Endothelial cell of umbilical vein (primary cell): ENCODE measurements around the gene KHNYN. TPM values are rescaled to one million over a fixed set of nuclear protein-coding genes. Genes with fewer than 3 reads are reported as not detected.

Experiments
- BruUV-seq: library from RNA; stranded (reverse); fragments of 400-500 nt; replicated peaks from 2 replicates; lab custom pipeline; 2021; lab: Mats Ljungman, UMichigan
- CTCF ChIA-PET: fragments of 300-600, 350-600 bp; sonication (Branson Sonifier 250); formaldehyde crosslinking; loops from one replicate; lab custom pipeline; 2021; ENCODE audit warnings: antibody characterized with exemption, inconsistent platforms; lab: Charles Lee
- POLR2A ChIA-PET: fragments of 300-600, 350-600 bp; sonication (Branson Sonifier 250); formaldehyde crosslinking; loops from one replicate; lab custom pipeline; 2021; ENCODE audit warnings: antibody characterized with exemption, inconsistent platforms; lab: Charles Lee
- DNase-seq: peaks from one replicate; pipeline ENCODE4 v3.0.0-alpha.2; 2011; ENCODE audit warnings: low read depth, low spot score
- FAIRE-seq: peaks from 2 replicates; lab custom pipeline; 2011; peaks lifted over from hg19 to GRCh38; lab: Jason Lieb, UNC
- H2AFZ ChIP-seq: 2 replicates; pipeline ENCODE4 v1.6.0; 2012; ENCODE audit warnings: low read depth, low read length, control low read depth, inconsistent platforms
- H3K27ac ChIP-seq: 2 replicates; pipeline ENCODE4 v1.5.1; 2011; ENCODE audit warnings: low read depth, mild to moderate bottlenecking, control low read depth, low read length, moderate library complexity; ENCODE audit not compliant: insufficient read depth
- H3K27me3 ChIP-seq, 2 experiments: 2 replicates each; pipeline versions ENCODE4 v1.6.0 to v1.6.1; 2011; ENCODE audit warnings: low read length in 2 of 2, mixed read lengths in 1 of 2; ENCODE audit not compliant: control insufficient read depth in 2 of 2, insufficient read depth in 2 of 2
- H3K36me3 ChIP-seq, 2 experiments: 2 replicates in 1 of 2; 3 replicates in 1 of 2; pipeline ENCODE4 v1.5.1; 2011; ENCODE audit warnings: low read length in 2 of 2, mild to moderate bottlenecking in 1 of 2, moderate library complexity in 1 of 2; ENCODE audit not compliant: control insufficient read depth in 2 of 2, insufficient read depth in 2 of 2; ENCODE audit errors: extremely low read depth in 1 of 2
- H3K4me1 ChIP-seq: 3 replicates; pipeline ENCODE4 v1.5.1; 2011; ENCODE audit warnings: mild to moderate bottlenecking, low read length; ENCODE audit not compliant: control insufficient read depth, insufficient read depth; ENCODE audit errors: extremely low read depth
- H3K4me2 ChIP-seq: 2 replicates; pipeline ENCODE4 v1.6.1; 2011; ENCODE audit warnings: low read length, control low read depth, mixed read lengths; ENCODE audit not compliant: insufficient read depth
- H3K4me3 ChIP-seq, 3 experiments: fragments of 200-600 bp in 1 of 3; sonication (generic), shearing (Covaris generic) in 1 of 3; replicated peaks in 1 of 3; 2 replicates each; pipeline ENCODE4 v1.5.1; 2011 to 2016; ENCODE audit warnings: control low read depth in 3 of 3, low read length in 3 of 3, mild to moderate bottlenecking in 2 of 3, inconsistent platforms in 1 of 3, low read depth in 1 of 3, moderate library complexity in 1 of 3; ENCODE audit not compliant: insufficient read depth in 1 of 3
- H3K79me2 ChIP-seq: 2 replicates; pipeline ENCODE4 v1.6.0; 2012; ENCODE audit warnings: low read length, inconsistent platforms; ENCODE audit not compliant: control insufficient read depth, insufficient read depth
- H3K9ac ChIP-seq: replicated peaks from 2 replicates; pipeline ENCODE3; 2011; ENCODE audit warnings: low read length, control low read depth; ENCODE audit not compliant: insufficient read depth; ENCODE audit errors: extremely low read depth
- H3K9me1 ChIP-seq: replicated peaks from 3 replicates; pipeline ENCODE4 v1.6.0; 2011; ENCODE audit warnings: mild to moderate bottlenecking, low read length; ENCODE audit not compliant: control insufficient read depth, insufficient read depth; ENCODE audit errors: extremely low read depth
- H3K9me3 ChIP-seq: replicated peaks from 2 replicates; pipeline ENCODE4 v1.5.1; 2012; ENCODE audit warnings: low read length, inconsistent platforms; ENCODE audit not compliant: control insufficient read depth, insufficient read depth
- H4K20me1 ChIP-seq: replicated peaks from 2 replicates; pipeline ENCODE3; 2011; ENCODE audit warnings: mild to moderate bottlenecking, low read length; ENCODE audit not compliant: control insufficient read depth, insufficient read depth; ENCODE audit errors: extremely low read depth
- CTCF ChIP-seq, 2 donors: IDR thresholded peaks; 1 replicate in 1 of 2; 2 replicates in 1 of 2; pipeline ENCODE4 v1.5.1; 2011; ENCODE audit warnings: low read length in 2 of 2, mild to moderate bottlenecking in 2 of 2, moderate library complexity in 2 of 2, control low read depth in 1 of 2, inconsistent platforms in 1 of 2, low read depth in 1 of 2; ENCODE audit not compliant: insufficient read depth in 1 of 2; ENCODE audit errors: extremely low read depth in 1 of 2
- EZH2 ChIP-seq: IDR thresholded peaks from 2 replicates; pipeline ENCODE4 v1.6.1; 2012; ENCODE audit warnings: borderline replicate concordance, low read depth, mild to moderate bottlenecking, moderate library complexity, low read length, inconsistent platforms; ENCODE audit not compliant: severe bottlenecking
- FOS ChIP-seq: IDR thresholded peaks from 2 replicates; pipeline ENCODE4 v1.6.1; 2011; ENCODE audit warnings: mild to moderate bottlenecking, low read length, moderate library complexity, borderline replicate concordance; ENCODE audit not compliant: insufficient read depth
- GATA2 ChIP-seq: IDR thresholded peaks from 2 replicates; pipeline ENCODE4 v1.7.0; 2011; ENCODE audit warnings: low read depth, mild to moderate bottlenecking, moderate library complexity, mixed read lengths, low read length; ENCODE audit not compliant: insufficient read length, insufficient read depth
- JUN ChIP-seq: IDR thresholded peaks from 2 replicates; pipeline ENCODE4 v1.6.1; 2011; ENCODE audit warnings: borderline replicate concordance, low read depth; ENCODE audit not compliant: insufficient read length, insufficient read depth
- MYC ChIP-seq: IDR thresholded peaks from one replicate; pipeline ENCODE4 v1.6.1; 2011; ENCODE audit warnings: mild to moderate bottlenecking, low read depth, low read length
- POLR2A ChIP-seq: IDR thresholded peaks from 2 replicates; pipeline ENCODE4 v1.6.1; 2012; ENCODE audit warnings: low read depth, mild to moderate bottlenecking, control low read depth, low read length
- POLR2AphosphoS5 ChIP-seq: IDR thresholded peaks from 2 replicates; pipeline ENCODE4 v1.6.1; 2012; ENCODE audit warnings: low read depth, mild to moderate bottlenecking, control low read depth, low read length, moderate library complexity; ENCODE audit not compliant: insufficient read depth
- dilution Hi-C: fragments of 300-500 bp; cut with MboI; formaldehyde crosslinking; loops from one replicate; pipeline ENCODE4 v1.15.0; 2019; ENCODE audit warnings: low sequenced_read_pairs; ENCODE audit not compliant: extremely low pct_ligation_motif_present
- intact Hi-C: fragments of 100-400 bp; cut with micrococcal nuclease; formaldehyde crosslinking; loops from one replicate; pipeline ENCODE4 v1.10.0; 2022
- polyA plus RNA-seq, 4 experiments: library from polyadenylated mRNA; depleted of rRNA in 3 of 4; stranded (reverse) in 3 of 4; unstranded in 1 of 4; fragments of >200 nt; gene quantifications; 2 replicates each; pipeline versions ENCODE4 v1.2.1 to v1.2.3, GENCODE V29; 2011 to 2012; ENCODE audit warnings: missing spikeins in 1 of 4
- total RNA-seq: library from RNA; stranded (reverse); gene quantifications from 2 replicates; pipeline ENCODE4 v1.2.3, GENCODE V29; 2021
- TF ChIP-seq, protein P1 (sequence below): IDR thresholded peaks from 2 replicates; pipeline ENCODE4 v1.6.1; 2011; ENCODE audit not compliant: insufficient read depth, insufficient read length

Gene KHNYN
- total and polyA plus RNA-seq, 2 donors (not counting 3 experiments of a cell fraction or from before 2014, with no cell fraction given) = 25.4 to 63.3 TPM

- BruUV-seq = no TSS peak
- H3K9me1 ChIP-seq = no peaks in the 10 kb centered on the region
- no peak for DNase-seq
- H4K20me1 ChIP-seq = no peaks in the 10 kb centered on the region
- H2AFZ ChIP-seq = no peak overlapping the region
- POLR2A ChIA-PET = interaction anchor here (1.4 kb wide), 1 partner anchor 60 kb away, joined by 5 read pairs; no protein-coding TSS in a partner anchor
- H3K27me3 ChIP-seq = no peaks in the 10 kb centered on the region
- H3K4me1 ChIP-seq = peaks cover 54% of the 10 kb centered on the region
- TF ChIP-seq CTCF (IDR thresholded peaks at IDR 0.05; ENCODE audit: extremely low read depth in 1 of 2, insufficient read depth in 1 of 2, low read depth in 1 of 2, low read length in 2 of 2) = no peak
- TF ChIP-seq EZH2 = no peak
- TF ChIP-seq JUN = no peak
- TF ChIP-seq GATA2 = no peak
- TF ChIP-seq, protein P1, sequence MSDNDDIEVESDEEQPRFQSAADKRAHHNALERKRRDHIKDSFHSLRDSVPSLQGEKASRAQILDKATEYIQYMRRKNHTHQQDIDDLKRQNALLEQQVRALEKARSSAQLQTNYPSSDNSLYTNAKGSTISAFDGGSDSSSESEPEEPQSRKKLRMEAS = no peak
- TF ChIP-seq FOS = no peak
- TF ChIP-seq POLR2AphosphoS5 = no peak
- TF ChIP-seq MYC = no peak
- no peak for TF ChIP-seq POLR2A
- no peak overlapping the region for H3K4me3 ChIP-seq
- CTCF ChIA-PET = interaction anchor here (1.2 to 3.8 kb wide), 6 partner anchors 10 to 118 kb away, joined by 4 to 42 read pairs (median 8); partner anchors contain the start of gene CIDEB
- H3K27ac ChIP-seq = peak overlapping the region; percentile 97
- dilution Hi-C loops (no loop called here), intact Hi-C loops (no loop called here)
- H3K9ac ChIP-seq = peak overlapping the region; percentile 62
- peaks cover 10% of the 10 kb centered on the region for H3K79me2 ChIP-seq
- no peaks in the 10 kb centered on the region for H3K9me3 ChIP-seq
- no peak for FAIRE-seq
- no peaks in the 10 kb centered on the region for H3K36me3 ChIP-seq
- peak overlapping the region; percentile 77 for H3K4me2 ChIP-seq
Measured at GRCh38 chr14:24426150-24426911, 3.4 kb upstream of the KHNYN start.
